Keratinocyte (primary cell): ENCODE measurements around the gene COL4A4. TPM values are rescaled to one million over a fixed set of nuclear protein-coding genes. Genes with fewer than 3 reads are reported as not detected.

Source experiments
- DNase-seq: peaks from one replicate; pipeline ENCODE4 v3.0.0-alpha.2; 2011; ENCODE audit warnings: low read depth, missing footprints, low spot score
- FAIRE-seq: peaks from 2 replicates; lab custom pipeline; 2011; peaks lifted over from hg19 to GRCh38; lab: Jason Lieb, UNC
- H2AFZ ChIP-seq: 2 replicates; pipeline ENCODE4 v1.6.0; 2012; ENCODE audit warnings: low read length, control low read depth, inconsistent platforms; ENCODE audit not compliant: control insufficient read depth
- H3K27ac ChIP-seq: 2 replicates; pipeline ENCODE4 v1.5.1; 2011; ENCODE audit warnings: low read length; ENCODE audit not compliant: control insufficient read depth, insufficient read depth
- H3K27me3 ChIP-seq: 3 replicates; pipeline ENCODE4 v1.6.0; 2011; ENCODE audit warnings: low read length; ENCODE audit not compliant: control insufficient read depth, insufficient read depth; ENCODE audit errors: extremely low read depth
- H3K36me3 ChIP-seq, 2 experiments: 2 replicates in 1 of 2; 3 replicates in 1 of 2; pipeline ENCODE4 v1.5.1; 2011; ENCODE audit warnings: low read length in 2 of 2, mild to moderate bottlenecking in 1 of 2; ENCODE audit not compliant: control insufficient read depth in 2 of 2, insufficient read depth in 2 of 2; ENCODE audit errors: extremely low read depth in 1 of 2
- H3K4me1 ChIP-seq: 3 replicates; pipeline ENCODE4 v1.5.1; 2011; ENCODE audit warnings: low read length; ENCODE audit not compliant: control insufficient read depth, insufficient read depth; ENCODE audit errors: extremely low read depth
- H3K4me2 ChIP-seq: 3 replicates; pipeline ENCODE4 v1.6.0; 2011; ENCODE audit warnings: low read depth, low read length; ENCODE audit not compliant: control insufficient read depth, insufficient read depth; ENCODE audit errors: extremely low read depth
- H3K4me3 ChIP-seq, 3 experiments: fragments of 200-600 bp in 1 of 3; sonication (generic) in 1 of 3; 2 replicates in 2 of 3; 3 replicates in 1 of 3; pipeline ENCODE4 v1.5.1; 2011 to 2016; ENCODE audit warnings: low read length in 3 of 3, mild to moderate bottlenecking in 3 of 3, control low read depth in 2 of 3, inconsistent platforms in 1 of 3, low read depth in 1 of 3, mixed read lengths in 1 of 3, mixed run types in 1 of 3, moderate library complexity in 1 of 3; ENCODE audit not compliant: control insufficient read depth in 2 of 3, insufficient read depth in 2 of 3; ENCODE audit errors: extremely low read depth in 1 of 3
- H3K79me2 ChIP-seq: 2 replicates; pipeline ENCODE4 v1.6.0; 2012; ENCODE audit warnings: low read length; ENCODE audit not compliant: control insufficient read depth, insufficient read depth
- H3K9ac ChIP-seq: 3 replicates; pipeline ENCODE4 v1.6.0; 2011; ENCODE audit warnings: low read length; ENCODE audit not compliant: control insufficient read depth, insufficient read depth; ENCODE audit errors: extremely low read depth
- H3K9me1 ChIP-seq: 3 replicates; pipeline ENCODE4 v1.6.0; 2011; ENCODE audit warnings: low read length; ENCODE audit not compliant: control insufficient read depth, insufficient read depth; ENCODE audit errors: extremely low read depth
- H3K9me3 ChIP-seq: 2 replicates; pipeline ENCODE4 v1.5.1; 2012; ENCODE audit warnings: low read depth, low read length; ENCODE audit not compliant: control insufficient read depth
- H4K20me1 ChIP-seq: 3 replicates; pipeline ENCODE4 v1.6.0; 2011; ENCODE audit warnings: low read length; ENCODE audit not compliant: control insufficient read depth, insufficient read depth; ENCODE audit errors: extremely low read depth
- CTCF ChIP-seq, 3 experiments: IDR thresholded peaks in 1 of 3; conservative IDR thresholded peaks in 1 of 3; optimal IDR thresholded peaks in 1 of 3; 2 replicates in 2 of 3; 3 replicates in 1 of 3; pipeline versions ENCODE3 to v1.5.1; 2011; ENCODE audit warnings: low read length in 3 of 3, mild to moderate bottlenecking in 3 of 3, moderate library complexity in 2 of 3, control low read depth in 1 of 3, inconsistent platforms in 1 of 3; ENCODE audit not compliant: insufficient read depth in 2 of 3; ENCODE audit errors: extremely low read depth in 1 of 3
- EZH2 ChIP-seq: IDR thresholded peaks from one replicate; pipeline ENCODE4 v1.6.1; 2012; ENCODE audit warnings: inconsistent platforms, mild to moderate bottlenecking, low read length, moderate library complexity
- dilution Hi-C: fragments of 300-500 bp; cut with MboI; formaldehyde crosslinking; loops from one replicate; pipeline ENCODE4 v1.7.0; 2020; ENCODE audit warnings: low sequenced_read_pairs; ENCODE audit not compliant: extremely low pct_ligation_motif_present
- polyA plus RNA-seq, 5 experiments: library from polyadenylated mRNA; depleted of rRNA in 3 of 5; stranded (reverse) in 3 of 5; stranded (forward) in 1 of 5; unstranded in 1 of 5; fragments of >200 nt; gene quantifications; 1 replicate in 1 of 5; 2 replicates in 3 of 5; 3 replicates in 1 of 5; pipeline versions ENCODE4 v1.2.1 to v1.2.3, GENCODE V29; 2011 to 2012; ENCODE audit warnings: missing spikeins in 2 of 5, low read depth in 1 of 5, low replicate concordance in 1 of 5

The COL4A4 gene
- polyA plus RNA-seq, 1 donor (not counting 4 experiments of a cell fraction or from before 2014, with no cell fraction given) = not detected

- H2AFZ ChIP-seq = no peak overlapping the region
- H3K9me1 ChIP-seq = no peaks in the 10 kb centered on the region
- H3K4me3 ChIP-seq = no peak overlapping the region
- FAIRE-seq = no peak
- dilution Hi-C loops = no loop called here
- no peaks in the 10 kb centered on the region for H3K79me2 ChIP-seq
- H3K27me3 ChIP-seq = no peaks in the 10 kb centered on the region
- no peak for TF ChIP-seq CTCF (optimal IDR thresholded peaks at IDR 0.05 in 1 of 3, IDR thresholded peaks at IDR 0.05 in 1 of 3, conservative IDR thresholded peaks at IDR 0.05 in 1 of 3; ENCODE audit: extremely low read depth in 1 of 3, insufficient read depth in 2 of 3, low read length in 3 of 3)
- no peak for TF ChIP-seq EZH2
- no peak overlapping the region for H3K27ac ChIP-seq
- no peaks in the 10 kb centered on the region for H4K20me1 ChIP-seq
- DNase-seq = no peak
- H3K4me2 ChIP-seq = no peak overlapping the region
- no peaks in the 10 kb centered on the region for H3K4me1 ChIP-seq
- H3K9ac ChIP-seq = no peak overlapping the region
- no peaks in the 10 kb centered on the region for H3K9me3 ChIP-seq
- no peaks in the 10 kb centered on the region for H3K36me3 ChIP-seq
Measured at GRCh38 chr2:226971084-226971483, 192.9 kb downstream of the COL4A4 start.

DNA sequence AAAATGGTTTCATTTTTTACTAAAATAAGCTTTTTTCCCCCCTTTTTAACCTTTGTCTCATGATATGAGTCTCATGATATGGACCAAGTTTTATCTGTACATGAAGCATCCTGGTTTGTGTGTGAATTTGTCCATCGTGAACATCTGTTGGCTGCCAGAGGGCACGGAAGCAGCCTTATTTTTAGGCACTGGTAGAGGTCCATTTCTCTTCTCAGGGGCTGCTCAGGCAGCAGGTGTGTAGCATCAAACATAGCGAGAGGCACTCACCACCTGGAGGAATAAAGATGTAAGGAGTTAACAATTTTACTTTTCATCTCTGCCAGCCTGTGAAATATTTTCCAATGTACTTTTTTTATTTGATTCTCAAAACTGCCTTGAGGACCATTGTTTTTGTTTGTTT is 193.6 kb downstream of the COL4A4 start:
- Histone ChIP-seq H3K9me1 (no peaks in the 10 kb centered on the region), H3K4me1 (no peaks in the 10 kb centered on the region), H3K36me3 (no peaks in the 10 kb centered on the region), H3K4me3 (no peak overlapping the region), H3K27ac (no peak overlapping the region), H2AFZ (no peak overlapping the region), H3K4me2 (no peak overlapping the region), H3K9ac (no peak overlapping the region), H3K9me3 (no peaks in the 10 kb centered on the region), H4K20me1 (no peaks in the 10 kb centered on the region), H3K27me3 (no peaks in the 10 kb centered on the region), H3K79me2 (no peaks in the 10 kb centered on the region)
- TF ChIP-seq CTCF (optimal IDR thresholded peaks at IDR 0.05 in 1 of 3, IDR thresholded peaks at IDR 0.05 in 1 of 3, conservative IDR thresholded peaks at IDR 0.05 in 1 of 3; ENCODE audit: extremely low read depth in 1 of 3, insufficient read depth in 2 of 3, low read length in 3 of 3) (no peak), EZH2 (no peak)
- dilution Hi-C loops = no loop called here
- no peak for FAIRE-seq
- DNase-seq = no peak
